ENCODE data around the gene EML4.
"Not testable (repeated sequence)": the region's sequence is repeated elsewhere in the genome, so short reads cannot be mapped to it uniquely, and the experiment has no call there.

DNA sequence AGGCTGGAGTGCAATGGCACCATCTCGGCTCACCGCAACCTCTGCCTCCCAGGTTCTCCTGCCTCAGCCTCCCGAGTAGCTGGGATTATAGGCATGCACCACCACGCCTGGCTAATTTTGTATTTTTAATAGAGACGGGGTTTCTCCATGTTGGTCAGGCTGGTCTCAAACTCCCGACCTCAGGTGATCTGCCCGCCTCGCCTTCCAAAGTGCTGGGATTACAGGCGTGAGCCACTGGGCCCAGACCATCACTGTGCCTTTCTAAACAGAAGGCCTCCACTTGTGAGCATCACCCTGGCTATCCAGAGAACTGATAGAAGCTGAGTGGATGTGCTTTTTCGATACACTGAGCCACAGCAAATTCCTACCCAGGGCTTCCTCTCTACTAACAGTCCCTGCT, 38.3 kb upstream of the EML4 start:
- TF ChIP-seq, protein P1, sequence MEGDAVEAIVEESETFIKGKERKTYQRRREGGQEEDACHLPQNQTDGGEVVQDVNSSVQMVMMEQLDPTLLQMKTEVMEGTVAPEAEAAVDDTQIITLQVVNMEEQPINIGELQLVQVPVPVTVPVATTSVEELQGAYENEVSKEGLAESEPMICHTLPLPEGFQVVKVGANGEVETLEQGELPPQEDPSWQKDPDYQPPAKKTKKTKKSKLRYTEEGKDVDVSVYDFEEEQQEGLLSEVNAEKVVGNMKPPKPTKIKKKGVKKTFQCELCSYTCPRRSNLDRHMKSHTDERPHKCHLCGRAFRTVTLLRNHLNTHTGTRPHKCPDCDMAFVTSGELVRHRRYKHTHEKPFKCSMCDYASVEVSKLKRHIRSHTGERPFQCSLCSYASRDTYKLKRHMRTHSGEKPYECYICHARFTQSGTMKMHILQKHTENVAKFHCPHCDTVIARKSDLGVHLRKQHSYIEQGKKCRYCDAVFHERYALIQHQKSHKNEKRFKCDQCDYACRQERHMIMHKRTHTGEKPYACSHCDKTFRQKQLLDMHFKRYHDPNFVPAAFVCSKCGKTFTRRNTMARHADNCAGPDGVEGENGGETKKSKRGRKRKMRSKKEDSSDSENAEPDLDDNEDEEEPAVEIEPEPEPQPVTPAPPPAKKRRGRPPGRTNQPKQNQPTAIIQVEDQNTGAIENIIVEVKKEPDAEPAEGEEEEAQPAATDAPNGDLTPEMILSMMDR (IDR thresholded peaks at IDR 0.05; ENCODE audit: insufficient read depth, low read depth, low read length) = not testable (repeated sequence)
- TF ChIP-seq EZH2 (IDR thresholded peaks at IDR 0.05; ENCODE audit: insufficient read depth, low read length) = not testable (repeated sequence)

Data from astrocyte (in vitro differentiated cells and primary cell).